GM18870 (cell line): ENCODE data around the gene DENND1B.
"Not testable (repeated sequence)": the region's sequence is repeated elsewhere in the genome, so short reads cannot be mapped to it uniquely, and the experiment has no call there.

ENCODE experiments used
- ATAC-seq: cut with Tn5 transposase; IDR thresholded peaks from one replicate; pipeline ENCODE4 v1.9.1; 2021; ENCODE audit warnings: moderate library complexity; ENCODE audit not compliant: unreplicated experiment

The DENND1B gene

GRCh38 chr1:197786280-197786679, 11.0 kb upstream of the DENND1B start:
- no peak for ATAC-seq

DNA sequence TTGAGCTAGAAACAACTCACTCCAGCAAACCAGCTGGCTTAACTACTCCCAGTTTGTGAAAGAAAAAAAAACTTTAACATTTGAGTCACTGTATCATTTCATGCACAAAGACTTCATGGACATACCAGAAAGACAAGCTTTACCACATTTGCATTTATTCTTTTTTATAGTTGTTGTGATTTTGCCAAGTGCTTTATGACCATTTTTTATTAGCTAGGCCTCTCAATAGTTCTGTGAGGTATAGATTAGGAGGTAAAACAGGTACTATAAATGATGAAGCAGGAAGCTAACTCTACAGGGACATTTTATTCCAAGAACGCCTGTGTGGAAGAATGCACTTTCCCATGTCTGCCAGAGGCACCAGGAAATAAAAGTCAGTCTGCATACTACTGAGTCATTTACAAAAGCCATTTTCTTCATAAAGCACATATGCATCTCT, 8.2 kb upstream of the DENND1B start:
- no peak for ATAC-seq

DNA sequence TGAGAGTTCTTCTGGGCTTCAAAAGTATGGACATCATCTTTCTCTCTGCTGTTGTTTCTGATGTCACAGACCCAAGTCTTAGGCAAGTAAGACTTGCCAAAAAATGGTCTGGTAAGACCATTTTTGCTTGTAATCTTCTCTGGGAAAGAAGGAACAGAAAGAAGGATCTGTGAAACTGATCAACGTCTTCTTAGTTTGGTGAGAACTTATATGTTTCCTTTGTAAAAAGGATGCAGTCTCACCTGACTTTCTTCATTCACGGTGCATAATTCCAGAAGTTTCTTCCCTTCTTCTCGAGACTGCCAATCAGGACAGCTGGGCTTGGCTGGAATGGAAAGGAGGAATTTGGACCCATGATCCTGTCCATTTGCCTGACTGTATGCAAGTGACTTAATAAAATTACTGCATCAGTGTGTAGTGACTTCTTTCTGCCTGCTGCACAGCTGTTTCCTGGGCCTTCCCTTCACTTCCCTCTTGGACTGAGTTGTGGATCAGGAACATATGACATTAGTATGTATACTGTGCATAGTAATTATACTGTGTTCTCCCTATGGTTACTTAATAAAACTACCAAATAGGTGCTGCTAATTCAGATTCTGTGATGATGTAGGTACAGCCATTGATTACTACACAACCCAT, 7.6 kb upstream of the DENND1B start:
- no peak for ATAC-seq

- no peak for ATAC-seq
These were observed 6.9 kb upstream of the DENND1B start for GRCh38 chr1:197781968-197782721.

GRCh38 chr1:197779921-197780320, 4.6 kb upstream of the DENND1B start:
- ATAC-seq = no peak

DNA sequence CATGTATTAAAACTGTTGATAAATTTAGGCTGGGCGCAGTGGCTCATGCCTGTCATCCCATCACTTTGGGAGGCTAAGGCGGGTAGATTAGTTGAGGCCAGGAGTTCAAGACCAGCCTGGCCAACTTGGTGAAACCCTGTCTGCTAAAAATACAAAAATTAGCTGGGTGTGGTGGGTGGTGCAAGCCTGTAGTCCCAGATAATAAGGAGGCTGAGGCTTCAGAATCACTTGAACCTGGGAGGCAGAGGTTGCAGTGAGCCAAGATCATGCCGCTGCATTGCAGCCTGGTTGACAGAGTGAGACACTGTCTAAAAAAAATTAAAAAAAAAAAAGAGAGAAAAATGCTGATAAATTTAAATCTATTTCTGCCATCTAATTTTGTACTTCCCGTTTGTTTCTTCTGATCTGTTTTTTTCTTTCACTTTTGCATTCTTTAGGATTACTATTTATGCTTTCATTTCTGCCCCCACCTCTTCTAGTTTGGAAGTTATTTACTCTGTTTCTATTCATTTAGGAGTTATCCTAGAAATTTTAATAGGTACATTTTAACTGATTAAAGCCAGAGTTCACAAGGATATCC, 3.2 kb upstream of the DENND1B start:
- ATAC-seq = no peak

DNA sequence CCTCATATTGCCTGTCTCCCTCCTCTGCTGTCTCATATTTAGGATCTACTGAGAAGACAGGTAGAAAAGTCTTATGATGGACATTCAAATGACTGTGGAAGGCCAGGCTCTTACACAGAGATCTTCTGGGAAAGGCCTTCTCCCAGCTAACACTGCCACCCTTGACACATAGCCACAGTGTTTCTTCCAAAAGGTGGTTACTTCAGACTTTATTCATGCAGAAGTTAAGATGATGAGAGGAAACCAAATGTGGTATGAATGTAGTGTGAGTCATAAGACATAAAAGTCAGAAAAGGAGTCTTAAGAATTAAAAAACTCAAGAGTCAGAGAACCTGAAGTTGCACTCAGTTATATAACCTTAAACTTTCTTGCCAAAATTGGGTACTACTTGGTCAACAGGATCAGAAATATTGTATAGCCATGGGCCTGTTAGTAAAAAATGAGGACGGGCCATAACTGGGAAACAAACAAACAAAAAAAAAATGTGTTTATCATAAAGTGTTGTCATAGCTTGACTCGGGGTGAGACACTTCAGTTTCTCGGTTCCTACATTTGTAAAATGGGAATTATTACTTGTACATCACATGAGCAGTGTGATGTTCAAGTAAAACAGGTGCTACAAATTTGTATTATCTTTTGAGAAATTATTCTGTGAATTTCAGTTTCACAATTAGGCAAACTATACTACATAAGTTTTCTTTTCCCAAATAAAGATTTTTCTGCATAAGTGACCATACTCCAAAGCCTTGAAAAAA, 1.2 kb upstream of the DENND1B start:
- peak; percentile 54 for ATAC-seq

DNA sequence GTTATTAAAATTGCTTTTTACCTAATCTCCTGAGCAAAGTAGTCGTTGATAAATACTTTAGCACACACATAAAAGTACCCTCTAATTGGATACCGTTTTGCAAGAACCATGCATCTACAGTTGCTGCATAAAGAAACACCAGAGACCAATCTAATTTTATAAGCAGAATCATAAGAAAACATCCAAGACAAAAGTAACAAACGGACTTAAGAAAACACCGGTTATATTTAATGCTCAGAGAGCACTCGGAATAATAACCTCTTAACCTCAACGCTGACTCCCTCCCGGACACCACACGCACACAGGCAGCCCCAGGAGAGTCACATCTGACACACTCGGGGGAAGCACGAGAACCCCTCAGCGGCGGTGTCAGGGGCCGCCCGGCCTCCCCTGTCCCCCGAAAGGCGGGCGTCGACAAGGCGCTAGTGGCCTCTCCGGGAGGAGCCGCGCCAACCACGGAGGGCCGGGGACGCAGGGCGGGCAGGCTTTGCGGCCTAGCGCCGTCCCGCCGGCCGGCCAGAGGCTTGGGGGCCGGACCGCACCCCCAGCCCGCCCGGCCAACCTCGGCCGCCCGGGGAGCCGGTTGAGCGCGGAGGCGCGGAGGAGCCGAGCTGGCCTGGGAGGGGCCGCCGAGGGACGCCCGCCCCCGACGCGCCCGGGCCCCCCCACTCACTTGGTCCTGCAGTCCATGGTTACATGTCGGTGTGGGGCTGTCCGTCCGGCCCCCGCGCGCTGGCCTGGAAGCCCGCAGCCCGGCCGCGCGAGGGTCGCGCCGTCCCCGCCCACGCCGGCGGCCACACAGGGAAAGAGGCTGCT, 606 bp downstream of the DENND1B start:
- ATAC-seq = peak; percentile 13

GRCh38 chr1:197773856-197774255, 1.4 kb downstream of the DENND1B start:
- ATAC-seq = no peak

DNA sequence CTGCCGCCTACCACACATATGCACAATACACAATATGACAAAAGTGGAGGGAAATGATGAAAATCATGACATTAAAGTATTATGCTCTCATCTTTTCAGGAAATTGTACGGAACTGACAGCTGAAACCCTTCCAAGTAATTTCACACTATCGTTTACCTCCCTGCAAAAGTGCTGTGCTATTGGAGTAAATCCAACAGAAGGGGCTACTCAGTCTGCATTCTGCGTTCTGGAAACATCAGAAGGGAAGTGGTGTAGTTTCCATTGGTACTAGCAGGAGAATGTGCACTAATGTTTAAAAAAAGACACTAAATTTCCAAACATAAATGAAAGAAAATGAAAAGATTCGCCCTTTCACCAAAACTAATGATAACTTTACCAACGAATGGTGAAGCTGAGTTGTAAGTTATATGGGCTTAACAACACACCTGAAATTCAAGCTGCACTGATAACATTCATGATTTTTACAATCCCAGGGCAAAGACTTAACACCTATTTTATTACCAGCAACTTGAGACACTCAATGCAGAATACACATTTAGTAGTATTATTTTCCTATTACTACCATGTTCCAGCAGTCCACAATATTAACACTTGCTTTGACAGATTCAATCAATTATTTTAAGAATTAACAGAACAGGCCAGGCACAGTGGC, 3.2 kb downstream of the DENND1B start:
- no peak for ATAC-seq

DNA sequence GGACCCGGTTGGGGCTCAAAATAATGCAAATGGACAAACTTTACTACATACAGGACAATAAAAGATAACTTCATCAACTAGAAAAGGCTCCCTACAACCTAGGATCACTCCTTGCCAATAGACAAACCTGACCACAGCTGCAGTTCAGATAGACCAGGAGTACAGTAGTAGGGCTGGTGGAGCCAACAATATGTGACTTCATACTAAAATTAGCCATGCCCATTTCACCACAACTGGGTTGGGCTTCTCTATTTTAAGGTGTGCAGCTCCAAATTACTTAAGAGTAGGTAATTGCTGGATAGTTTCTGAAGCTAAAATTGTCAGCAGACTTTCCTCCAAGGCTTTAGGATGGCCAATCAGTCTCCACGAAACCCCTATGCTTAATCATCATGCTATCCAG, 3.9 kb downstream of the DENND1B start:
- ATAC-seq = no peak

DNA sequence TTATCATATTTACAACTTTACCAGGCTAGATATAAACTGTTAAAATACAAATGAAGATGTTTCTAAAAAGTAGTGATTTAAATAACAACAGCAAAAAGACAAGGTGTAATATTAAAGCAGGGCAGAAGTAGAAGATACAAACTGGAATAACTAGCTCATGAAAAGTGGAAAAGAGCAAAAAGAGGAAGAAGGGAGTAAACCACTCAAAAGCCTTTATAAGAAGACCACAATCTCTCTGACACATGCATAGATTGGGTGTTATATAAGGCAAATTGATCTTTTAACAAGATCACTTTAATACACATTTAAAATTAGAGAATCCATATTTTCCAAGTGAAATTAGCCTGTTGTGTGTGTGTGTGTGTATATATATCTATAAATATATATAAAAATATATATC, 5.0 kb downstream of the DENND1B start:
- ATAC-seq = no peak

DNA sequence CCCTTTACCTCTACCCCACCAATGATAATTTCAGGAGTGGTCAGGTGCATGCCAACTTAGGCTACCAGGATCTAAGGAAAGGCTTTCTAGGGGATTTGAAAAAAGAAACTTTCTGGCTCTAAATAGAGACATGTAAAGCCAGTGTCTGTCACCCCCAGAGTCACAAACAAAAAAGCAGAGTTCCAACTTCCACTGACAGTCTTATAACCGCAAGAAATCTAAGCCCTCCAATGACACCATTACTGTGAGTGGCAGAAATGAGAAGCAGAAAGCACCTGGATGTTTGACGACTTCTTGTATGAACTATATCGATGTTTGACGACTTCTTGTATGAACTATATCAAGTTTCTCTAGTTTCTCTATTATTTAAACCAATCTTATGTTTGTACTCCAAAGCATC, 6.0 kb downstream of the DENND1B start:
- ATAC-seq = no peak

- no peak for ATAC-seq
These were observed 7.1 kb downstream of the DENND1B start for GRCh38 chr1:197768014-197768805.

DNA sequence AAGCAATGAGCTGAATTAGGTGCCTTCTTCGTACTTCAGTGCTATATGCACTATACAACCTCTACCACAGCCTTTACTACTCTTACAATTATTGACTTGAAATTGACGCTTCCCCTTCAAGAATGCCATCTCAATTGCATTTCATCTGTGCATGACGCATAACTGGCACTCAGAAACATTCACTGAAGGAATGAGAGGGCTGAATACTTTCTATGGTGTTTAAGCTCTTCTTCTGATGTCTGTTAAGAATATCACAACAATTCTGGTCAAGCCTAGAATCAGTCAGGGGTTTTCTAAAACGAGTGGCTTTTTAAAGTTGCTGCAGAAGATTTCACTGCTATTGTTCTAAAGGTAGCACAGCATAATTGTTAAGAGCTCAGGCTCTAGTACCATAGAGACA, 11.5 kb downstream of the DENND1B start:
- no peak for ATAC-seq

- no peak for ATAC-seq
These were observed 12.0 kb downstream of the DENND1B start for GRCh38 chr1:197763307-197763706.

DNA sequence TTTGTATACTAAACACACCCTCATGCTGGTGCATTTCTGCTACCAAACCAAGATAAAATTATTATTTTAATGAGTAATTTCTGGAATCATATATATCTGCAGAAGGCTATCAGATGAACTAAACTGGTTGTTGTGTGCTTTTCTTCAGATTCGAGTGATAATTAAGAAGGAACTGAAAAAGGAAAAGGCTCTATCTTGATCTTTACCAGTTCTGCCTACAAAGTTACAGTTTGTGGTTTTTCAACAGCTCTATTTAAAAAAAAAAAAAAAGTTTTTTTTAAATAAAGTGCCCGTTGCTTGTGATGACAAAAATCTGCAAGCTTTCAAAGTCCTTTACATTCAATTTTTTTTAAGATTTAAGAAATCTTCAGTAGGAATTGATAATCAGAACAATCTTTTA, 13.6 kb downstream of the DENND1B start:
- ATAC-seq = no peak

DNA sequence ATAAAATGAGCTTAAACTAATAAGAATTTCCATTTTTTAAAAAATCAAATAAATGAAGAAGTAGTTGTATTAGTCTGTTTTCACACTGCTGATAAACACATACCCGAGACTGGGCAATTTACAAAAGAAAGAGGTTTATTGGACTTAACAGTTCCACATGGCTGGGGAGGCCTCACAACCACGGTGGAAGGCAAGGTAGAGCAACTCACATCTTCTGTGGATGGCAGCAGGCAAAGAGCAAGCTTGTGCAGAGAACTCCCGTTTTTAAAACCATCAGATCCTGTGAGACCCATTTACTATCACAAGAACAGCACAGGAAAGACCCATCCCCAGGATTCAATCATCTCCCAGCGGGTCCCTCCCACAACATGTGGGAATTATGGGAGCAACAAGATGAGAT, 19.7 kb downstream of the DENND1B start:
- ATAC-seq = not testable (repeated sequence)

DNA sequence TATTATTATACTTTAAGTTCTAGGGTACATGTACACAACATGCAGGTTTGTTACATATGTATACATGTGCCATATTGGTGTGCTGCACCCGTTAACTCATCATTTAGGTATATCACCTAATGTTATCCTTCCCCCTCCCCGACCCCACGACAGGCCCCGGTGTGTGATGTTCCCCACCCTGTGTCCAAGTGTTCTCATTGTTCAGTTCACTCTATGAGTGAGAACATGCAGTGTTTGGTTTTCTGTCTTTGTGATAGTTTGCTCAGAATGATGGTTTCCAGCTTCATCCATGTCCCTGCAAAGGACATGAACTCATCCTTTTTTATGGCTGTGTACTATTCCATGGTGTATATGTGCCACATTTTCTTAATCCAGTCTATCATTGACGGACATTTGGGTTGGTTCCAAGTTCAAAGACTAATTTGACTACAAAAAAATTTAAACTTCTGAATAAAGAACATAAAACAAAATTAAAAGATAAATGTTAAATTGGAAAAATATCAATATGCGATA, 22.6 kb downstream of the DENND1B start:
- ATAC-seq = not testable (repeated sequence)
